ENCODE measurements around the gene TMEM106C. TPM values are rescaled to one million over a fixed set of nuclear protein-coding genes. Genes with fewer than 3 reads are reported as not detected.
A peak's percentile ranks its signal among the peaks of the same experiment; 100 is the strongest.

TMEM106C gene
- polyA plus RNA-seq, 1 experiment: 93.7 TPM

- ChIA-PET POLR2A (interaction anchor here (0.5 kb wide), 1 partner anchor 181 kb away, joined by 11 read pairs; no protein-coding TSS in a partner anchor), CTCF (interaction anchor here (0.6 to 1.4 kb wide), 2 partner anchors 11 to 101 kb away, joined by 3 to 5 read pairs; no protein-coding TSS in a partner anchor)
- DNase-seq (ENCODE audit: low read depth, low spot score): no peak
Observed at GRCh38 chr12:48001505-48002413, 38.4 kb downstream of the TMEM106C start.

GRCh38 chr12:48002414-48002730, 39.0 kb downstream of the TMEM106C start:
- H3K9me3 ChIP-seq (ENCODE audit: control insufficient read depth, insufficient read depth, low read length): no peaks in the 10 kb centered on the region; the same call in 1 of the 2 replicates
- H3K27ac ChIP-seq (ENCODE audit: low read depth, low read length): no peak overlapping the region
- POLR2A ChIA-PET: interaction anchor here (0.5 kb wide), 1 partner anchor 182 kb away, joined by 11 read pairs; no protein-coding TSS in a partner anchor
- H3K27me3 ChIP-seq (ENCODE audit: control insufficient read depth, insufficient read depth, low read length): peaks cover 95% of the 10 kb centered on the region
- no peak for DNase-seq (ENCODE audit: low read depth, low spot score)
- CTCF ChIA-PET: interaction anchor here (0.6 kb wide), 1 partner anchor 100 kb away, joined by 5 read pairs; no protein-coding TSS in a partner anchor
- peak overlapping the region; percentile 58 for H3K4me3 ChIP-seq (ENCODE audit: low read depth, low read length)
- TF ChIP-seq CTCF (IDR thresholded peaks at IDR 0.05; ENCODE audit: low read depth, low read length): no peak

More at GRCh38 chr12:48001505-48002413, 38.4 kb downstream of the TMEM106C start:
- no peaks in the 10 kb centered on the region; the same call in 1 of the 2 replicates for H3K9me3 ChIP-seq (ENCODE audit: control insufficient read depth, insufficient read depth, low read length)
- H3K27ac ChIP-seq (ENCODE audit: low read depth, low read length): no peak overlapping the region
- peaks cover 95% of the 10 kb centered on the region for H3K27me3 ChIP-seq (ENCODE audit: control insufficient read depth, insufficient read depth, low read length)
- no peak for TF ChIP-seq CTCF (IDR thresholded peaks at IDR 0.05; ENCODE audit: low read depth, low read length)
- peak overlapping the region; percentile 58 for H3K4me3 ChIP-seq (ENCODE audit: low read depth, low read length)

- H3K4me3 ChIP-seq (ENCODE audit: low read depth, low read length): 0 out of 2 replicates have a peak overlapping the region, but pooled peaks have one; percentile 17
Observed at GRCh38 chr12:48002773-48003218, 39.4 kb downstream of the TMEM106C start.

GRCh38 chr12:48003226-48004052, 40.0 kb downstream of the TMEM106C start:
- Histone ChIP-seq H3K4me3 (ENCODE audit: low read depth, low read length) (no peak overlapping the region), H3K9me3 (ENCODE audit: control insufficient read depth, insufficient read depth, low read length) (no peaks in the 10 kb centered on the region; the same call in 1 of the 2 replicates), H3K27ac (ENCODE audit: low read depth, low read length) (no peak overlapping the region), H3K27me3 (ENCODE audit: control insufficient read depth, insufficient read depth, low read length) (peaks cover 92% of the 10 kb centered on the region)
- no peak for DNase-seq (ENCODE audit: low read depth, low spot score)
- TF ChIP-seq CTCF (IDR thresholded peaks at IDR 0.05; ENCODE audit: low read depth, low read length): 0 out of 2 replicates have a peak, but pooled peaks have one; percentile 1
- CTCF ChIA-PET: interaction anchor here (0.5 kb wide), 1 partner anchor 213 kb away, joined by 3 read pairs; no protein-coding TSS in a partner anchor
- POLR2A ChIA-PET: no interaction called here

More at GRCh38 chr12:48002773-48003218, 39.4 kb downstream of the TMEM106C start:
- no peaks in the 10 kb centered on the region; the same call in 1 of the 2 replicates for H3K9me3 ChIP-seq (ENCODE audit: control insufficient read depth, insufficient read depth, low read length)
- ChIA-PET CTCF (interaction anchor here (0.6 kb wide), 1 partner anchor 100 kb away, joined by 5 read pairs; no protein-coding TSS in a partner anchor), POLR2A (no interaction called here)
- peaks cover 95% of the 10 kb centered on the region for H3K27me3 ChIP-seq (ENCODE audit: control insufficient read depth, insufficient read depth, low read length)
- no peak for TF ChIP-seq CTCF (IDR thresholded peaks at IDR 0.05; ENCODE audit: low read depth, low read length)
- DNase-seq (ENCODE audit: low read depth, low spot score): no peak
- peak overlapping the region; percentile 2 for H3K27ac ChIP-seq (ENCODE audit: low read depth, low read length)

All from AG04450 (cell line).